GM08714 (cell line): ENCODE measurements around the gene ADCY7.

Source experiments
- H3K4me3 ChIP-seq: fragments of 200-500 bp; sonication (Bioruptor generic); 2 replicates; pipeline ENCODE4 v1.5.1; 2014; ENCODE audit warnings: mild to moderate bottlenecking, low read length, inconsistent platforms
- ZNF274 ChIP-seq: IDR thresholded peaks from 2 replicates; pipeline ENCODE4 v1.6.1; 2012; ENCODE audit warnings: mild to moderate bottlenecking, low read depth, low read length

ADCY7 gene

GRCh38 chr16:50275428-50276325, 9.3 kb downstream of the ADCY7 start:
- no peak for TF ChIP-seq ZNF274
- peak overlapping the region; percentile 71; the same call in 1 of the 2 replicates for H3K4me3 ChIP-seq

- no peak for TF ChIP-seq ZNF274
- no peak overlapping the region for H3K4me3 ChIP-seq
Measured at GRCh38 chr16:50276326-50276640, 9.9 kb downstream of the ADCY7 start.

GRCh38 chr16:50276801-50277555, 10.6 kb downstream of the ADCY7 start:
- H3K4me3 ChIP-seq: no peak overlapping the region

GRCh38 chr16:50278251-50278650, 11.9 kb downstream of the ADCY7 start:
- no peak for TF ChIP-seq ZNF274
- H3K4me3 ChIP-seq: no peak overlapping the region

More at GRCh38 chr16:50276801-50277555, 10.6 kb downstream of the ADCY7 start:
- no peak for TF ChIP-seq ZNF274

- no peak for TF ChIP-seq ZNF274
- no peak overlapping the region for H3K4me3 ChIP-seq
Measured at GRCh38 chr16:50279504-50279865, 13.1 kb downstream of the ADCY7 start.

- no peak overlapping the region for H3K4me3 ChIP-seq
- no peak for TF ChIP-seq ZNF274
Measured at GRCh38 chr16:50280932-50281331, 14.6 kb downstream of the ADCY7 start.

GRCh38 chr16:50281391-50282009, 15.1 kb downstream of the ADCY7 start:
- peak overlapping the region; percentile 19; the same call in 1 of the 2 replicates for H3K4me3 ChIP-seq
- TF ChIP-seq ZNF274: no peak

- peak overlapping the region; percentile 19; the same call in 1 of the 2 replicates for H3K4me3 ChIP-seq
- TF ChIP-seq ZNF274: no peak
Measured at GRCh38 chr16:50282010-50282538, 15.7 kb downstream of the ADCY7 start.

- no peak for TF ChIP-seq ZNF274
- H3K4me3 ChIP-seq: no peak overlapping the region
Measured at GRCh38 chr16:50282955-50283631, 16.7 kb downstream of the ADCY7 start.

- no peak for TF ChIP-seq ZNF274
- no peak overlapping the region for H3K4me3 ChIP-seq
Measured at GRCh38 chr16:50284131-50284911, 18.0 kb downstream of the ADCY7 start.

GRCh38 chr16:50285406-50286003, 19.2 kb downstream of the ADCY7 start:
- TF ChIP-seq ZNF274: no peak
- no peak overlapping the region for H3K4me3 ChIP-seq

GRCh38 chr16:50286681-50287080, 20.3 kb downstream of the ADCY7 start:
- H3K4me3 ChIP-seq: no peak overlapping the region
- TF ChIP-seq ZNF274: no peak

- no peak overlapping the region for H3K4me3 ChIP-seq
- TF ChIP-seq ZNF274: no peak
Measured at GRCh38 chr16:50288026-50288425, 21.7 kb downstream of the ADCY7 start.
